Endodermal cell (in vitro differentiated cells): ENCODE data around the gene TBC1D25. TPM values are rescaled to one million over a fixed set of nuclear protein-coding genes. Genes with fewer than 3 reads are reported as not detected.
"Not testable (repeated sequence)": the region's sequence is repeated elsewhere in the genome, so short reads cannot be mapped to it uniquely, and the experiment has no call there.

ENCODE experiments used
- DNase-seq: peaks from one replicate; pipeline ENCODE4 v3.0.0-alpha.2; 2017
- H3K27ac ChIP-seq: 2 replicates; pipeline ENCODE4 v1.5.1; 2013; ENCODE audit warnings: mild to moderate bottlenecking, low read depth, low read length, moderate library complexity
- H3K27me3 ChIP-seq: 2 replicates; pipeline ENCODE4 v1.6.1; 2013; ENCODE audit warnings: mild to moderate bottlenecking, low read length, moderate library complexity; ENCODE audit not compliant: insufficient read depth, control insufficient read depth, poor library complexity, severe bottlenecking
- H3K36me3 ChIP-seq: 2 replicates; pipeline ENCODE4 v1.7.0; 2013; ENCODE audit warnings: mild to moderate bottlenecking, low read length, moderate library complexity; ENCODE audit not compliant: control insufficient read depth, insufficient read depth
- H3K4me1 ChIP-seq: one replicate; pipeline ENCODE4 v1.7.0; 2013; ENCODE audit warnings: low read length; ENCODE audit not compliant: control insufficient read depth, insufficient read depth
- H3K4me3 ChIP-seq: 2 replicates; pipeline ENCODE4 v1.5.1; 2013; ENCODE audit warnings: mild to moderate bottlenecking, low read length, moderate library complexity
- H3K9ac ChIP-seq: 2 replicates; pipeline ENCODE4 v1.6.1; 2013; ENCODE audit warnings: mild to moderate bottlenecking, low read length, moderate library complexity; ENCODE audit not compliant: poor library complexity, severe bottlenecking; ENCODE audit errors: extremely low read depth
- H3K9me3 ChIP-seq: 2 replicates; pipeline ENCODE4 v1.6.1; 2013; ENCODE audit warnings: mild to moderate bottlenecking, low read length, moderate library complexity; ENCODE audit not compliant: control insufficient read depth
- H3K27ac Mint-ChIP-seq: 2 replicates; pipeline ENCODE4 v1.8.0; 2020; ENCODE audit warnings: mixed read lengths
- H3K27me3 Mint-ChIP-seq: 2 replicates; pipeline ENCODE4 v1.8.0; 2021; ENCODE audit warnings: mild to moderate bottlenecking, mixed read lengths; ENCODE audit not compliant: insufficient read depth
- H3K36me3 Mint-ChIP-seq: 2 replicates; pipeline ENCODE4 v1.8.0; 2020; ENCODE audit warnings: low read depth, mixed read lengths
- H3K4me1 Mint-ChIP-seq: 2 replicates; pipeline ENCODE4 v1.8.0; 2020; ENCODE audit warnings: mixed read lengths
- H3K4me3 Mint-ChIP-seq: 2 replicates; pipeline ENCODE4 v1.8.0; 2020; ENCODE audit warnings: mild to moderate bottlenecking, moderate library complexity, mixed read lengths
- H3K9me3 Mint-ChIP-seq: 2 replicates; pipeline ENCODE4 v1.8.0; 2020; ENCODE audit warnings: mild to moderate bottlenecking, mixed read lengths
- CTCF ChIP-seq: fragments of 200-600 bp; sonication (generic); conservative IDR thresholded peaks from 2 replicates; pipeline ENCODE4 v1.5.0; 2021; ENCODE audit warnings: antibody characterized with exemption, mild to moderate bottlenecking
- WGBS, 2 experiments: methylation state at CpG; one replicate each; pipeline versions ENCODE4 v1.1.5 to v1.1.7; 2013; ENCODE audit warnings: missing lambda C conversion rate in 2 of 2, mixed read lengths in 1 of 2; ENCODE audit not compliant: insufficient coverage in 1 of 2, insufficient read length in 1 of 2; 5-methylcytosine and 5-hydroxymethylcytosine counted together
- total RNA-seq, 2 donors: library from RNA; stranded (reverse); fragmentation: NEBNext Ultra II Directional in 1 of 2; extraction: Animal tissue kit (Norgen Biotek cat#: 25700) in 1 of 2; gene quantifications; 2 replicates in 1 of 2; 3 replicates in 1 of 2; pipeline ENCODE4 v1.2.1, GENCODE V29; 2021

Gene TBC1D25
- total RNA-seq, 2 donors from 2014 or later, result 7.0 to 7.6 TPM

DNA sequence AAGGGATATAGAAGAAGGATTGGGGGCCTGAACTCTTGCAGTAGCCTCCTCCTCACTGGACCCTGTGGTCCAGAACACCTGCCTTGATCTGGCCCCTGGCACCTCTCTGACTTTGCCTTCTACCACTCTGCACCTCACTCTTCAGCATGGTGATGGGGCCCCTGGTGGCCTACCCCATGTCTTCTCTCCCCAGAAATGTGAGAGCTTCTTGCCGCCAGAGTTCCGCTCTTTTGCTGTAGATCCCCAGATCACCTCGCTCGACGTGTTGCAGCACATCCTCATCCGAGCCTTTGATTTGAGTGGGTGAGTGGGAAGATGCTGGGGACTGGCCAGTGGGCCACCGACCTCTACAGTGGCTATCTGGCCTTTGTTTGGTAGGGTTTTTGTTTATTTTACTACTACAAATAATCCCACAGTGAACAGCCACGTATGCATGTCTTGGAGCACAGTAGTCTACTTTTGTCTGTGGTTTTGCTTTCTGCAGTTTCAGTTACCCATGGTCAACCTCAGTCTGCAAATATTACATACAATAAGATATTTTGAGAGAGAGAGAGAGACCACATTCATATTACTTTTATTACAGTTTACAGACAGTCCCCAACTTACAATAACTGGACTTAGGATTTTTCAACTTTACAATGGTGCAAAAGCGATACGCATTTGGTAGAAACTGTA lies 1.8 kb downstream of the TBC1D25 start:
- no peak for DNase-seq
- Histone ChIP-seq H3K36me3 (peaks cover 4% of the 10 kb centered on the region), H3K9me3 (no peaks in the 10 kb centered on the region), H3K9ac (no peak overlapping the region), H3K4me3 (no peak overlapping the region), H3K27ac (no peak overlapping the region), H3K4me1 (no peaks in the 10 kb centered on the region), H3K27me3 (no peaks in the 10 kb centered on the region)
- H3K27ac Mint-ChIP-seq, result no peak overlapping the region
- peaks cover 5% of the 10 kb centered on the region for H3K4me1 Mint-ChIP-seq
- WGBS, 2 experiments, result 98% methylated on average over 8 of the region's 10 CpGs; no CpG with 5 or more reads in 1 of the 2 experiments
- no peak for TF ChIP-seq CTCF
- H3K9me3 Mint-ChIP-seq, result peaks cover 68% of the 10 kb centered on the region
- no peaks in the 10 kb centered on the region for H3K27me3 Mint-ChIP-seq
- H3K4me3 Mint-ChIP-seq, result no peak overlapping the region
- peaks cover 22% of the 10 kb centered on the region for H3K36me3 Mint-ChIP-seq

DNA sequence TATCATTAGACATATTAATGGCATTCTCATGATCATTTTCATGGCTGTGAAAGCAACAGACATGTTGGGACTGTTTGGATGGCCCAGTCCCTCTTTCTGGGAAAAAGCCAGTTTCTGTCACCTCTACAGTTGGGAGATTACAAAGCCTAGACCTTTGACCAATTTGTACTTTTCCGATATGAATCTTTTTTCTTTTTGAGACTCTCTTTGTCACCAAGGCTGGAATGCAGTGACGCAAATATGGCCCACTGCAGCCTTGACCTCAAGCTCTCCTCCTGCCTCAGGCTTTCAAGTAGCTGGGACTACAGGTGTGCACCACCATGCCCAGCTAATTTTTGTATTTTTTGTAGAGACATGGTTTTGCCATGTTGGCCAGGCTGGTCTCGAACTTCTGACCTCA lies 9.4 kb downstream of the TBC1D25 start:
- H3K4me3 ChIP-seq, result no peak overlapping the region
- H3K4me3 Mint-ChIP-seq, result no peak overlapping the region
- no peaks in the 10 kb centered on the region for H3K4me1 Mint-ChIP-seq

GRCh38 chrX:48555731-48556325 lies 16.3 kb downstream of the TBC1D25 start:
- Mint-ChIP-seq H3K9me3 (peaks cover 60% of the 10 kb centered on the region), H3K36me3 (peaks cover 31% of the 10 kb centered on the region)
- 84 to 100% methylated on average over 1 to 4 of the region's 9 CpGs for WGBS, 2 experiments
- not testable (repeated sequence) for H3K9ac ChIP-seq, H3K9me3 ChIP-seq, H3K27me3 Mint-ChIP-seq, H3K4me3 ChIP-seq, H3K27me3 ChIP-seq, H3K36me3 ChIP-seq, DNase-seq, H3K4me1 ChIP-seq, H3K27ac Mint-ChIP-seq, H3K4me1 Mint-ChIP-seq, H3K4me3 Mint-ChIP-seq, H3K27ac ChIP-seq

More for the DNA sequence above, 9.4 kb downstream of the TBC1D25 start:
- H3K36me3 Mint-ChIP-seq, result peaks cover 30% of the 10 kb centered on the region
- Histone ChIP-seq H3K9ac (no peak overlapping the region), H3K27ac (no peak overlapping the region), H3K4me1 (no peaks in the 10 kb centered on the region), H3K9me3 (no peaks in the 10 kb centered on the region), H3K36me3 (peaks cover 9% of the 10 kb centered on the region), H3K27me3 (no peaks in the 10 kb centered on the region)
- H3K27me3 Mint-ChIP-seq, result no peaks in the 10 kb centered on the region
- H3K27ac Mint-ChIP-seq, result no peak overlapping the region
- no peak for DNase-seq
- 60 to 94% methylated on average over 1 to 3 of the region's 3 CpGs for WGBS, 2 experiments
- peaks cover 51% of the 10 kb centered on the region for H3K9me3 Mint-ChIP-seq
- no peak for TF ChIP-seq CTCF
